Sigmoid colon (tissue), 7 donors: ENCODE results near the gene LPIN2. TPM values are rescaled to one million over a fixed set of nuclear protein-coding genes. Genes with fewer than 3 reads are reported as not detected.

Experiments
- DNase-seq: peaks from one replicate; pipeline ENCODE4 v3.0.0-alpha.2; 2019
- H3K27ac ChIP-seq, 4 donors: fragments of 200-600 bp; sonication (generic); one replicate each; pipeline ENCODE4 v1.5.1; 2016 to 2019; ENCODE audit warnings: mild to moderate bottlenecking in 1 of 4
- H3K27me3 ChIP-seq, 3 donors: fragments of 200-600 bp; sonication (generic); one replicate each; pipeline ENCODE4 v1.5.1; 2019; ENCODE audit warnings: mild to moderate bottlenecking in 1 of 3
- H3K36me3 ChIP-seq, 4 donors: fragments of 200-600 bp; sonication (generic); one replicate each; pipeline ENCODE4 v1.5.1; 2016 to 2019
- H3K4me1 ChIP-seq, 4 donors: fragments of 200-600 bp; sonication (generic); one replicate each; pipeline ENCODE4 v1.5.1; 2017 to 2019
- H3K4me3 ChIP-seq, 4 donors: fragments of 200-600 bp; sonication (generic); one replicate each; pipeline ENCODE4 v1.5.1; 2017 to 2019; ENCODE audit warnings: mild to moderate bottlenecking in 2 of 4, moderate library complexity in 1 of 4
- H3K9me3 ChIP-seq, 4 donors: fragments of 200-600 bp in 3 of 4; sonication (generic) in 3 of 4; one replicate each; pipeline versions ENCODE4 v1.5.1 to v1.6.1; 2013 to 2019
- EP300 ChIP-seq, 4 donors: sonication (generic); formaldehyde crosslinking; IDR thresholded peaks; one replicate each; pipeline ENCODE4 v1.6.1; 2017; ENCODE audit warnings: antibody characterized with exemption in 4 of 4
- POLR2A ChIP-seq, 2 donors: fragments of 450-650 bp; IDR thresholded peaks; one replicate each; pipeline ENCODE4 v1.6.1; 2016; ENCODE audit warnings: antibody characterized with exemption in 2 of 2, mild to moderate bottlenecking in 2 of 2, moderate library complexity in 2 of 2
- POLR2AphosphoS5 ChIP-seq, 4 donors: sonication (generic); formaldehyde crosslinking; IDR thresholded peaks; one replicate each; pipeline ENCODE4 v1.6.1; 2017; ENCODE audit warnings: antibody characterized with exemption in 4 of 4
- WGBS, 2 donors: extraction: QIAGEN DNeasy Blood & Tissue Kit; methylation state at CpG; one replicate each; pipeline ENCODE4 v1.1.7; 2013; 5-methylcytosine and 5-hydroxymethylcytosine counted together
- intact Hi-C: fragments of 100-400 bp; cut with DNase I; formaldehyde crosslinking; loops from one replicate; pipeline ENCODE4 v1.15.1; 2023
- polyA plus RNA-seq, 3 donors: library from polyadenylated mRNA; stranded (reverse); fragments of 200-250 nt; gene quantifications; one replicate each; pipeline ENCODE4 v1.2.3, GENCODE V29; 2013
- small RNA-seq, 3 donors: library from RNA; depleted of rRNA; stranded (forward); fragments of <200 nt; gene quantifications; one replicate each; pipeline ENCODE3, GENCODE V24; 2016
- total RNA-seq, 4 donors: library from RNA; depleted of rRNA; stranded (reverse); fragments of >200 nt; gene quantifications; one replicate each; pipeline ENCODE4 v1.1.0, GENCODE V29; 2016
- TF ChIP-seq, protein P1 (sequence below), 4 experiments: fragments of 450-650 bp in 3 of 4; fragments of 200-600 bp in 1 of 4; IDR thresholded peaks; one replicate each; pipeline ENCODE4 v1.5.1; 2016 to 2019; ENCODE audit warnings: antibody characterized with exemption in 4 of 4, mild to moderate bottlenecking in 3 of 4, moderate library complexity in 2 of 4
- donor health status: healthy with polysubstance abuse.
- donor health status: Bipolar disorder and iron deficiency.
- donor health status: healthy.

LPIN2 gene
- total and polyA plus RNA-seq, 7 donors: 13.6 to 34.9 (median 20.4) TPM

DNA sequence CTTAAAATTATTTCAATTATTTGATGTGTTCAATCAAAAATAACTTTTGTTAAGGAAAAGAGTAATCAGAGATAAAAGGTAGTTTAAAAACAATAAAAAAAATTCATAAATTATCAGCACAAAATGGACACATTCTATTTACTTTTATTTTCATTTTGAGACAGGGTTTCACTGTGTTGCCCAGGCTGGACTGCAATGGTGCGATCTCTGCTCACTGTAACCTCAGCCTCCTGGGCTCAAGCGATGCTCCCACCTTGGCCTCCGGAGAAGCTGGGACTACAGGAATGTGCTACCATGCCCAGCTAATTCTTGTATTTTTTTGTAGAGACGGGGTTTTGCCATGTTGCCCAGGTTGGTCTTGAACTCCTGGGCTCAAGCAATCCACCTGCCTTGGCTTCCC is 47.1 kb downstream of the LPIN2 start:
- H3K4me3 ChIP-seq: no peak overlapping the region
- no peaks in the 10 kb centered on the region for H3K36me3 ChIP-seq
- WGBS, 2 donors: 94% methylated on average over 4 of the region's 4 CpGs
- no peaks in the 10 kb centered on the region for H3K9me3 ChIP-seq
- TF ChIP-seq EP300 (IDR thresholded peaks at IDR 0.05) (no peak), POLR2A (IDR thresholded peaks at IDR 0.05) (no peak), POLR2AphosphoS5 (IDR thresholded peaks at IDR 0.05) (no peak)
- TF ChIP-seq, protein P1, sequence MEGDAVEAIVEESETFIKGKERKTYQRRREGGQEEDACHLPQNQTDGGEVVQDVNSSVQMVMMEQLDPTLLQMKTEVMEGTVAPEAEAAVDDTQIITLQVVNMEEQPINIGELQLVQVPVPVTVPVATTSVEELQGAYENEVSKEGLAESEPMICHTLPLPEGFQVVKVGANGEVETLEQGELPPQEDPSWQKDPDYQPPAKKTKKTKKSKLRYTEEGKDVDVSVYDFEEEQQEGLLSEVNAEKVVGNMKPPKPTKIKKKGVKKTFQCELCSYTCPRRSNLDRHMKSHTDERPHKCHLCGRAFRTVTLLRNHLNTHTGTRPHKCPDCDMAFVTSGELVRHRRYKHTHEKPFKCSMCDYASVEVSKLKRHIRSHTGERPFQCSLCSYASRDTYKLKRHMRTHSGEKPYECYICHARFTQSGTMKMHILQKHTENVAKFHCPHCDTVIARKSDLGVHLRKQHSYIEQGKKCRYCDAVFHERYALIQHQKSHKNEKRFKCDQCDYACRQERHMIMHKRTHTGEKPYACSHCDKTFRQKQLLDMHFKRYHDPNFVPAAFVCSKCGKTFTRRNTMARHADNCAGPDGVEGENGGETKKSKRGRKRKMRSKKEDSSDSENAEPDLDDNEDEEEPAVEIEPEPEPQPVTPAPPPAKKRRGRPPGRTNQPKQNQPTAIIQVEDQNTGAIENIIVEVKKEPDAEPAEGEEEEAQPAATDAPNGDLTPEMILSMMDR (IDR thresholded peaks at IDR 0.05): no peak
- no peak overlapping the region for H3K27ac ChIP-seq
- DNase-seq: no peak
- H3K4me1 ChIP-seq: peaks cover 0 to 50% (median 35%) of the 10 kb centered on the region in 4 donors
- intact Hi-C loops: no loop called here
- no peaks in the 10 kb centered on the region for H3K27me3 ChIP-seq

- WGBS, 2 donors: 76 to 91% methylated on average over 8 of the region's 8 CpGs
- no peak for DNase-seq
- H3K4me3 ChIP-seq: no peak overlapping the region
- TF ChIP-seq POLR2AphosphoS5 (IDR thresholded peaks at IDR 0.05) (no peak), POLR2A (IDR thresholded peaks at IDR 0.05) (no peak), EP300 (IDR thresholded peaks at IDR 0.05) (no peak)
- TF ChIP-seq, protein P1 (IDR thresholded peaks at IDR 0.05): no peak
- peak overlapping the region in 2 of 4 donors; percentile 10 to 24 for H3K27ac ChIP-seq
- H3K27me3 ChIP-seq: no peaks in the 10 kb centered on the region
- intact Hi-C loops: no loop called here
- peaks cover 0 to 45% (median 28%) of the 10 kb centered on the region in 4 donors for H3K4me1 ChIP-seq
- no peaks in the 10 kb centered on the region for H3K36me3 ChIP-seq
- H3K9me3 ChIP-seq: no peaks in the 10 kb centered on the region
These were observed 48.5 kb downstream of the LPIN2 start for GRCh38 chr18:2964361-2965010.

Small RNAs within 50 kb of the gene (small RNA-seq; reads per million reads assigned to genes)
- gene RF00156: 0 reads per million in 3 donors

Other genes with a start within 250 kb of the LPIN2 start
- gene EMILIN2, start 166.1 kb downstream of the LPIN2 start, total RNA-seq: 10 to 100 TPM in 2 of 4 donors, 1 to 10 TPM in 2; 6.1 to 12.0 (median 10.4) TPM
- 10 to 100 TPM in 1 of 3 donors, 1 to 10 TPM in 2; 4.8 to 12.0 (median 9.5) TPM for gene EMILIN2, start 166.1 kb downstream of the LPIN2 start, polyA plus RNA-seq
- 10 to 100 TPM; 17.3 to 37.7 (median 22.1) TPM for gene MYOM1, start 206.8 kb upstream of the LPIN2 start, total RNA-seq
- 10 to 100 TPM in 1 of 3 donors, 1 to 10 TPM in 2; 3.3 to 11.1 (median 5.4) TPM for gene MYOM1, start 206.8 kb upstream of the LPIN2 start, polyA plus RNA-seq
- gene MYL12A, start 234.7 kb upstream of the LPIN2 start, total RNA-seq: 100 to 1,000 TPM; 165 to 208 (median 186) TPM
- gene MYL12A, start 234.7 kb upstream of the LPIN2 start, polyA plus RNA-seq: 1,000 to 10,000 TPM in 1 of 3 donors, 100 to 1,000 TPM in 2; 558 to 1,173 (median 876) TPM
- 100 to 1,000 TPM; 155 to 227 (median 181) TPM for gene MYL12B, start 249.0 kb upstream of the LPIN2 start, total RNA-seq
- 1,000 to 10,000 TPM in 2 of 3 donors, 100 to 1,000 TPM in 1; 696 to 1,674 (median 1,233) TPM for gene MYL12B, start 249.0 kb upstream of the LPIN2 start, polyA plus RNA-seq